Islet precursor cell (in vitro differentiated cells): ENCODE measurements around the gene TSLP.

Experiments
- DNase-seq: peaks from one replicate; pipeline ENCODE4 v3.0.0-alpha.2; 2018

The TSLP gene

GRCh38 chr5:111099058-111099778, 27.7 kb downstream of the TSLP start:
- DNase-seq, result no peak

- no peak for DNase-seq
Observed at GRCh38 chr5:111106320-111106948, 34.9 kb downstream of the TSLP start.

GRCh38 chr5:111107371-111107770, 35.9 kb downstream of the TSLP start:
- DNase-seq, result no peak

DNA sequence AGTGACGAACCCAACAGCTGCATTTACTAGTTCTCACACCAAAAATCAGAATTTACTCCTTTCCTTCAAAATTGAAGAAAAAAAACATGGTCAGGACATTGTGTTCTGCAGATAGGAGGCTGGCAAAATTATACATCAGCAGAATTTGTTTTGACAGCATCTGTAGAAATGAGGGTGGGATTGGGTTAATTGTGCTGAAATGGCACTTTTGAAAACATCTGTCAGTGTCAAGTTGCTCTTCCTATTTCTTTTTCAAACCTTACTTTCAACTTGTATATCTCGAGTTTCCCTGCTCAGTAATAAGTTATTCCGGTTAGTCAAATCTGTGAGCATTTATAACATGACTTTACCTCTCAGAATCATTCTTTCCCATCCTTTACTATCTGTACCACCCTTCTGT, 40.4 kb downstream of the TSLP start:
- DNase-seq, result no peak

GRCh38 chr5:111113678-111114077, 42.2 kb downstream of the TSLP start:
- no peak for DNase-seq

DNA sequence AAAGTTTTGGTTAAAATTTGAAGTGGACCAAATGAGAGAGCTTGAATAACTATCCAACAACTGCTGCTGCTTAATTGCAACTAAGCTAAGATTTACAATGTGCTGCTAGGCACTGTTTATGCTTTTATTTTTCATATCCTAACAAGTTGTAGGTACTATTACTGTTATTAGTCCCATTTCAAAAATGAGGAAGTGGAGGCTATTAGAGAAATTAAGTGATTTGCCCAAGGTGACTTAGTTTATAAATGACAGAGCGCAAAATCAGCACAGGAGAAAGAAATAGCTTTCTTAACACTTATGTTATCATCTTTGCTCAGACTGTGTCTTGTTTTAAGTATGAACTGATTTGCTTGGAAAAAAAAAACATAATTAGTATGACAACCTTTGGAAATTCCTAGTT, 43.7 kb downstream of the TSLP start:
- DNase-seq, result no peak

GRCh38 chr5:111116550-111116949, 45.0 kb downstream of the TSLP start:
- DNase-seq, result no peak

DNA sequence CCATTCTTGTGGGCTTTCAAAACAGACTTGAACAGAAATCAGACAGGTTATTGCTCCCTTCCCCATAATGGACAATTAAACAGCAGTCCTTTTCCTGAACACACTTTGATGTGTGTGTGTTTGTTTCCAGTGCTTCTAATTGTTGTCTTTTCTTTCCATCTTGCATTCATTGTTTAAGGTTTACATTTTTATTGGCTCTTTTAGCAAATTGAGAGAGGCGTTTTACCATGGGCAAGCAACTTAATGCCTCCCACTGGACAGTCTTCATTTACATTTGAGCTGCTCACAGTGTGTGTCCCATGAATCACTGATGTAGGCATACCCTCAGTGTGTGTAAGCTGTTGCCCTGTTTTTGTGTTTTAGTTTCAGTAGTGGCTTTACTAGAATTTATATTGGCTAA, 45.6 kb downstream of the TSLP start:
- no peak for DNase-seq

- no peak for DNase-seq
Observed at GRCh38 chr5:111119221-111119620, 47.7 kb downstream of the TSLP start.

GRCh38 chr5:111119856-111120255, 48.3 kb downstream of the TSLP start:
- DNase-seq, result no peak

GRCh38 chr5:111120911-111121310, 49.4 kb downstream of the TSLP start:
- no peak for DNase-seq

DNA sequence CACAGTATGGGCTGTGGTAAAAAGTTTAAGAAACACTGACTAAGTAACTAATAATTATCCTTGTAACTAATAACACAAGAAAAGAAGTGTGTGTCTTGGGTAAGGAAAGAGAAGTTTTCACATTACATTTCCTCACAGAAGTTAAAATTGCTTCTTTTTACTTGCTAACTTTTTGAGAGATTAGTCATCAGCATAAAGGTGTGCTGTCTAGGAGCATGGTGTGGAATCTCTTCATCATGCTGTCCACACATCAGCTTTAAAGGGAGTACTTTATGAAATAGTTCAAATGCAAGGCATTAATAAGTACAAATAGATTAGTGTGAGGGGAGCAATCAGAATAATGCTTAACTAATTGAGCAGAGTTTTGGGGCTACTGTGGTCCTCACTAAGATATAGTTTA, 50.4 kb downstream of the TSLP start:
- DNase-seq, result no peak

DNA sequence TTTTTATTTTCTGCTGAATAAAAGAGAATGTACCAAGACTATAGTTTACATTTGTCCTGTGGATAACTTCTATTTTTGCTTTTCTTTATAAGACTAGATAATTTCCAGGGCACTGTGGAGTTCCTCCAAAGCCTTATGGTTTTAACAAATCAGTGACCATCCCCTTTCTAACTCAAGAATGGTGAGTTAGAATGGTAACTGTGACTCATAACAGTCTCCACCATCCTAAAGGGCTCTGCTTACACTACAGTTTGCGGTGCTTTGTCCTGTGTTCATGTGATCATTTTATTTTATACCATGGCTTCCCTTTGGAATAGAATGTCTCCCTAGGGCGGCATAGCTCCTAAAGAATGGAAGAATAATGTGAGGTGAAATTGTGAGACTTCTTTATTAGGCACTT, 50.9 kb downstream of the TSLP start:
- DNase-seq, result no peak

- DNase-seq, result no peak
Observed at GRCh38 chr5:111124793-111125192, 53.3 kb downstream of the TSLP start.

DNA sequence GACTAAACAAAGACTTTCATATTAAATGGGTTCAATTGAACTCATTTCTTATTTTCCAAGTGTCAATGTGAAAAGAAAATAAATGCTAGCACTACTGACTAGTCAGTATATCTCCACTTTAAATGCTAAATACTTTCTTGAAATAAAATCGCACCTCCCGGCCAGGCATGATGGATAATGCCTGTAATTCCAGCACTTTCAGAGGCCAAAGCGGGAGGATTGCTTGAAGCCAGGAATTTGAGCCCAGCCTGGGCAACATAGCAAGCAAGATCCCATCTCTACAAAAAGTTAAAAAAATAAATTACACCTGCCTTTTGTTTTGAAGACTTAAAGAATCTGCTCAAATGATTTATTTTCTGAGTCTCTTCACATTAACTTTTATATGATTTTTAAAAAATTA, 55.4 kb downstream of the TSLP start:
- peak; percentile 68 for DNase-seq
